Activated CD4-positive, alpha-beta T cell treated with anti-CD3 and anti-CD28 coated beads, Interleukin-2, Interleukin-6, amounts not matched to agents 100 ng/mL and 50 ng/mL, durations not matched to agents 16 hours and 8 hours (primary cell): Measurements from ENCODE around the gene SMPD3.

Experiments
- DNase-seq: peaks from one replicate; pipeline ENCODE4 v3.0.0-alpha.2; 2020

Gene SMPD3

GRCh38 chr16:68351463-68351862 lies 96.8 kb downstream of the SMPD3 start:
- DNase-seq, result no peak

- no peak for DNase-seq
Measured at GRCh38 chr16:68350813-68351350, 97.4 kb downstream of the SMPD3 start.

GRCh38 chr16:68349838-68350410 lies 98.4 kb downstream of the SMPD3 start:
- DNase-seq, result no peak

GRCh38 chr16:68348639-68349445 lies 99.5 kb downstream of the SMPD3 start:
- no peak for DNase-seq

- no peak for DNase-seq
Measured at GRCh38 chr16:68347605-68348004, 100.7 kb downstream of the SMPD3 start.

GRCh38 chr16:68346892-68347480 lies 101.3 kb downstream of the SMPD3 start:
- DNase-seq, result no peak

- DNase-seq, result no peak
Measured at GRCh38 chr16:68345958-68346635, 102.2 kb downstream of the SMPD3 start.

- DNase-seq, result no peak
Measured at GRCh38 chr16:68345351-68345810, 102.9 kb downstream of the SMPD3 start.

- no peak for DNase-seq
Measured at GRCh38 chr16:68344252-68344651, 104.1 kb downstream of the SMPD3 start.

- no peak for DNase-seq
Measured at GRCh38 chr16:68343137-68343536, 105.2 kb downstream of the SMPD3 start.

- no peak for DNase-seq
Measured at GRCh38 chr16:68342620-68343019, 105.7 kb downstream of the SMPD3 start.

GRCh38 chr16:68339214-68339613 lies 109.1 kb downstream of the SMPD3 start:
- no peak for DNase-seq

GRCh38 chr16:68338326-68339119 lies 109.8 kb downstream of the SMPD3 start:
- no peak for DNase-seq

GRCh38 chr16:68335175-68335574 lies 113.1 kb downstream of the SMPD3 start:
- no peak for DNase-seq

GRCh38 chr16:68332411-68333121 lies 115.7 kb downstream of the SMPD3 start:
- peak; percentile 8 for DNase-seq

GRCh38 chr16:68331879-68332410 lies 116.4 kb downstream of the SMPD3 start:
- no peak for DNase-seq

GRCh38 chr16:68328860-68329390 lies 119.4 kb downstream of the SMPD3 start:
- no peak for DNase-seq

- peak; percentile 84 for DNase-seq
Measured at GRCh38 chr16:68328151-68328859, 120.0 kb downstream of the SMPD3 start.

- DNase-seq, result no peak
Measured at GRCh38 chr16:68324780-68325357, 123.4 kb downstream of the SMPD3 start.

- no peak for DNase-seq
Measured at GRCh38 chr16:68324336-68324735, 124.0 kb downstream of the SMPD3 start.
